ENCODE results near the gene IGF1R. TPM values are rescaled to one million over a fixed set of nuclear protein-coding genes. Genes with fewer than 3 reads are reported as not detected.

IGF1R gene
- total RNA-seq, 1 donor from 2014 or later: 37.4 TPM

DNA sequence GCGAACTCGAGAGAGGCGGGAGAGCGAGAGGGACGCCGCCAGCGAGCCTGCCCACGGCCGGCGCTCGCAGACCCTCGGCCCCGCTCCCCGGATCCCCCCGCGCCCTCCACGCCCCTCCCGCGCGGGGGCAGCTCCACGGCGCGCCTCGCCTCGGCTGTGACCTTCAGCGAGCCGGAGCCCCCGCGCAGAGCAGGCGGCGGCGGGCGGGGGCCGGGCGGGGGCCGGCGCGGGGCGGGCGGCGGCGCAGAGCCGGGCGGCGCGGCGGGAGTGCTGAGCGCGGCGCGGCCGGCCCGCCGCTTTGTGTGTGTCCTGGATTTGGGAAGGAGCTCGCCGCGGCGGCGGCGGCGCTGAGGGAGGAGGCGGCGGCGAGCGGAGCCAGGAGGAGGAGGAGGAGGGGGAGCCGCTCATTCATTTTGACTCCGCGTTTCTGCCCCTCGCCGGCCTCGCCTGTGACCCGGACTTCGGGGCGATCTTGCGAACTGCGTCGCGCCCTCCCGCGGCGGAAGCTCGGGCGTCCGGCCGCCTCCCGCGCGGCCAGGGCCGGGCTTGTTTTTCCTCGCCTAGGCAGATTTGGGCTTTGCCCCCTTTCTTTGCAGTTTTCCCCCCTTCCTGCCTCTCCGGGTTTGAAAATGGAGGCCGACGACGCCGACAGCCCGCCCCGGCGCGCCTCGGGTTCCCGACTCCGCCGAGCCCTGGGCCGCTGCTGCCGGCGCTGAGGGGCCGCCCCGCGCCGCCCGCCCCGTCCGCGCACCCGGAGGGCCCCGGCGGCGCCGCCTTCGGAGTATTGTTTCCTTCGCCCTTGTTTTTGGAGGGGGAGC, 524 bp downstream of the IGF1R start:
- DNase-seq: no peak

DNA sequence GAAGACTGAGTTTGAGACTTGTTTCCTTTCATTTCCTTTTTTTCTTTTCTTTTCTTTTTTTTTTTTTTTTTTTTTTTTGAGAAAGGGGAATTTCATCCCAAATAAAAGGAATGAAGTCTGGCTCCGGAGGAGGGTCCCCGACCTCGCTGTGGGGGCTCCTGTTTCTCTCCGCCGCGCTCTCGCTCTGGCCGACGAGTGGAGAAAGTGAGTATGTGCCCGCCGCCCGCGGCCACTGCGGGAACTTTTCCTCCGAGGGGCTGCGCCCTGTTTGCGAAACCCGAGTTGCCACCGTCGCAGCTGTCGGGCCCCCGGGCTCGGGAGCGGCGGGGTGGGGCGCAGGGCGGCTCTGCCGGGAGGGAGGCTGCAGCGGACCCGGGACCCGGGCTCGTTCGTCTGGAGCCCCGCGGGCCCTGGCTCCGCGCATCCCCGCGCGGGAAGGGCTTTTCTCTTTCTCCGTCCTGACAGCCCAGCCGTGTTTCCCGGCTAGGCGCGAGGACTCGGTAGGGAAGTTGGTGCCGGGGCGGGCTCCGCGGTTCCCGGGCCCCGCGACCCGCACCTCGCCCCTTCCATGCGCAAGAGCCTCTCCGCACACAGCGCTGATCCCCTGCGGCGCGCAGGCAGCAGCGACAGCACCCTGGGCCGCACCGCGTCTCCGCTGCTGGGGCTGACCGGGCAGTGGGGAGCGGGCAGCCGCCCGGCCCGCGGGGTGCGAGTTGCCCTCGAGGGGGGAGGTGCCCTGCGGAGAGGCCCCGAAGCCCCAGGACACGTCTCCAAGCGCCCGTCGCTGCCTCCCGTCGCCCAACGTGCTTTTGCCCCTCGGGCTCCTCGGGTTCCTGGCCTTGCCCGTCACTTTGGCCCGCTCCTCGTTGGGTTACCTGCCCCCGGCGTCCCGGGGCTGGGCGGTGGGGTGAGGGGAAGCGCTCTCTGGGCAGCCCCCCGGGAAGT, 1.4 kb downstream of the IGF1R start:
- DNase-seq: no peak

DNA sequence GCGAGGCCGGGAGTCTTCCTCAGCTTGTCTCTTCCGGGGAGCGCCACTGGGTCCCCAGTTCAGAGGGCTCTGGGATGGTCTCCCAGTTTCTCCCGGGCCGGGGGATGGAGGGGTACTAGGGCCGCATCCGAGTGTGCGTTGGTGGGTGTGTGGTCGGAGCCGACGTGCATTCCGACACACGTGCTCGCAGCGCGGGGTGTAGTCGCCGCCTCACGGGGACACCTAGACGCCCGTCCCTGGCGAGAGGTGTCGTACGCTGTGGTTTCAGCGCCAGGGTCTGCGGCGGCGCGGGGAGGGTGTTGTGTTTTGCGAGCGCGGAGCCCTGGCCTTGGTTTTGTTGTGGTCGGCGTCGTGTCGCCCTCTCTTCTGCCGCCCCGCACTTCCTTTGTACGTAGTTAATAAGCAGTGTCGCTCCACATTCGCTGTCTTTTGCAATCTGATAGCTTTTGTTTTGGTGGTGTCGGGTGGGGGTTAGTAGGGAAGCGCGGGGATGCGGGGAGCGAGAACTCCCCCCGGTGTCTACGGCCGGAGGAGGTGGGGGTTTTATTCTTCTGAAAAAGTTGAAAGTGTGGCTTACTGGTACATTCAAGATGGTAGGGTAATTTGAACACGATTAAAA, 2.2 kb downstream of the IGF1R start:
- no peak for DNase-seq

DNA sequence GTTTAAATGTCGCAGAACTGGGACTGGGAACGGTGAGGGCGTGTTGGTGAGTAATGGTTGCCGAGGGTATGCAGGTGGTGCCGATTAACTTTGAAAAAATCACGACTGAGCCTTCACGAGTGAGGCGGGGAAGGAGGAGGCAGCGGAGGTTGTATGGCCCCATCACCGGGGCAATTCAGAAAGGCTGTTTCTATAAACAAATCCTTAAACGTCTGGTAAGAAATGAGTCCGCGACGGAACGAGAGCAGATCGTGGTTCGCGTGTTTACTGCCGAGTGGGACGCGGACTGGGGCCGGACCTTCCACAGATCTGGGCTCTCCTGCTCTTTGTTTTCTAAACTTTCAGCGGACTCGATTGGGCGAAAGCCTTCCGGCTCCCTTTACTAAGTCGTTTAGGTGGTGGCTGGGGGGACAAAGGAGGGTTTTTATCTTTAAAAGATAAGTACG, 2.7 kb downstream of the IGF1R start:
- DNase-seq: no peak

DNA sequence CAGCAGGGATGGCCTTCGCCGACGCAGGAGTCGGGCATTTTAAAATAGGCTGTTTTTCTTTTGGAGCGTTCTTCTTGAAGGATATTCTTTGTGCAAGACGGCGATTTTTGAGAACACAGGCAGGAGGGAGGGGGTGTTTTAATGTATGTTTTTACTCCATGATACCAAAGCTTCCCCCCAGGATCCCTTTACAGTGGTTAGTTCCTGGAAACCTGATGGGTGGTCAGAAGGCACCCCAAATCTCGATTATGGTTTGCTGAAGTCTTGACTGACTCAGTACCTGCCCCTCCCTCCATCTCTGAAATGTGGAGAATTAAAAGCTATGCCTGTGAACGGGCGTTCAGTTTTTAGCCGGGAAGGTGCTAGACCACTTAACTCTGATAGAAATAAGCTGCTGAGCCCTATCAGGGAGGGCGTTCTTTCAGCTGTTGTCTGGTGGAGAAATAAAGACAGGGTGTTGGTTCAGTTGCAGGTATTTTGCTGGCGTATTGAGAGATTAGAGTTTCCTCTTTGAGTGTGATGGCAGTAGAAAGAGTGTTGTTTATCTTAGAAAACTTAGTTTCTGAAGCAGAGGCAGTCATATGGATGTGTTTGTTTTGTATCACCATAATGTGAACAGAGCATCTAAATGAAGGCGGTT, 3.4 kb downstream of the IGF1R start:
- DNase-seq: no peak

DNA sequence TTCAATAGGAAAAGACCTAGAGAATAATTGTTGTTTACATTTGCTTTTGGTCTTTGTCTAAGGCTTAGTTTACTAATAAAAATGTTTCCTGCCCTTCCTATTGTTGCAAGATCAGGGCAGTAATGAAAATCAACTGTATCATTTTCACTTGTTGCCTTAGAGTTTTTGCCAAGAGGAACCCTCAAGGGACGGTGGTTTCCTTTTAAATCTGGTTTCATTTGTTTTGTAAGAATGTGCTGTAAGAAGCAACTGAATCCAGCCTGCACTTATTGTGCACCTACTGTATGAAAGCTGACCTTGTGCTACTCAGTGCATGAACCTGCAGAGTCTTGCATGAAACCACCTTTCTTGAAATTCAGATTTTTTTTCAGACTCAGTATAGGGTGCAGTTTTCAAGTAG, 5.3 kb downstream of the IGF1R start:
- DNase-seq: no peak

DNA sequence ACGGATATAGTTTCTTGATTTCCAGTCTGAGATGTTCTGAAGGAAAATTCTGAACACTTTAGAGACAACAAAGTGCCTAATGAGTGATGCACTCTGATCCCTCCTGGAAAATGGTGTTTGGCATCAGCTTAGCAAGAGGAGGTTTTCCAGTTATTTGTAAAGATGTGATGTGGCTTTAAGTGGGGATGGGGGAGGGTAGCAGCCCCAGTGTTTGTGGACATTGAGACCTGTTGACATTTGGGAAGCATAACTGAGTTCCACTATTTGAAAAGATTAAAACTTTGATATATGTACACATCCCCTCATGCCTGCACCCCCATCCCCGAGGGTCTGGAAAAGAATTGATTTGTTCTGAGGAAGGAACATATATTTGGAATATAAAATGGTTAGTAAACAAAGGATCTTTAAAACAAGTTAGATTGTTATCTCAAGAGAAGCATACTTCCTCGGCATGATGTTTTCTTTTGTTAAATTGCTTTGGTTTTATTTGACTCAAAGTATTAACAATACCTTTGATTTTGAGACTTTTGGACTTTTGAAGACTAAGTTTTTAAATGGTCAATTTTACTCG, 6.5 kb downstream of the IGF1R start:
- no peak for DNase-seq

DNA sequence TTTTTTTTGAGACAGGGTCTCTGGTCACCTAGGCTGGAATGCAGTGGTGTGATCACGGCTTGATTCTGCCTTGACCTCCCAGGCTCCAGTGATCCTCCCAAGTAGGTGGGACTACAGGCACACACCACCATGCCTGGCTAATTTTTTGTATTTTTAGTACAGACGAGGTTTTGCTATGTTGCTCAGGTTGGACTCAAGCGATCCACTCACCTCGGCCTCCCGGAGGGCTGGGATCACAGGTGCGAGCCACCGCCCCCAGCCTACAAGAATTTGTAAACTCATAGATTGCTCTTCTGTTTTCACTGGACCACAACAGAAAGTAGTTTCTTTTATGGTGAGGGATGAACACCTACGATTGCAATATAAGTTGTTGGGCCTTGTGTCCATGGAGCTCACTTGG, 7.4 kb downstream of the IGF1R start:
- DNase-seq: no peak

DNA sequence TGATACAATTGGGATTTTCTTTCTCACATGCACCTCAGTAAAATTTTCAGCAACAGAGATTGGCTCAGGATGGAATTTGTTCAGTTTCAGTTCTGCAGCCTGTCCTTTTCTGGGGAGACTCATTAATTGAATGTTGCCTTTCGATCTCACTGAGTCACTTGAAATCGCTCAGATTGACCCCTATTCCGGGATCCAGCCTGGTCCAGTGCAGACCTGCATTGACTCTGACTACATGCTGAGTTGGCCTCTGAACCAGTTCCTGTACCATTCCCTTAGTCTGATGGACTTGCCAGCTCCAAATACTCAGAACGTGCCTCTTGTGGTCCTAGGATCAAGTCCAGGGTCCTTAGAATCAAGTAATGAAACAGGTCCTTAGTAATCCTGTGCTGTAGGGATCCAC, 9.4 kb downstream of the IGF1R start:
- DNase-seq: no peak

DNA sequence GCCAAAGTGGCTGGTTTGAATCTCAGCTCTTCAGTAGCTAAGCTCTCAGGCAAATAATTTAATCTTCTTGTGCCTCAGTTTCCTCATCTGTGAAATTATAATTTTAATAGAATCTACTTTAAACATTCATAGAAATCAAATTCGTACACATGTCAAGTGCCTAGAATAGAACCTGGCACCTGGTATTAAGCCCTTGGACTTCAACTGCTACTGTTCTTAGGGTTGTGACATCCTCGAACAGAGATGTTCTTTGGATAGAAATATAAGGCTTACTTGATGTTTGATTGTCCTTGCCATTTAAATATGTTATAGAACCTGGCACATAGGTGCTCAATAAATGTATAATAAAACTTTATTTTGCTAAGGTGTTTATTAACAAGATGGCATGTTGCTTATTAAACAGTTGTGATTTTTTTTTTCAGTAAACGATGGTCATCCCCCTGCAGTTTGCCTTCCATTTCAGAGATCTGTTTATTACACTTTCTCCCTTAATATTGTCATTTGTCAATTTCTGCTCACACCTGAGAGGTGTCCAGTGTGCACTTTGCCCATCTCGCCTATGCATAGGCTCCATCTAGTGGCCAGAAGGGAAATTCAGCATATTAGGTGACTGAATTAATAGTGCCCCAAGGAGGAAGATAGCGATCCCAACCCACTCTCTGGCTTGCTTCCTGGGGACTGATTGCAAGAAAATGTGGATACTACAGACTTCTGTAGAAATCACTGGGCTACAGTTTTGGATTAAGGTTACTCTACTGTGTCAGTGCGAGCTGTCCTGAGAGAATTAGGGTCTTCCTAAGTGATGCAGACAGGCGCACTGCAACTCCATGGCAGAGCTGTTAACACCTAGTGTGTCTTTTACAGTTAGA, 10.7 kb downstream of the IGF1R start:
- no peak for DNase-seq

DNA sequence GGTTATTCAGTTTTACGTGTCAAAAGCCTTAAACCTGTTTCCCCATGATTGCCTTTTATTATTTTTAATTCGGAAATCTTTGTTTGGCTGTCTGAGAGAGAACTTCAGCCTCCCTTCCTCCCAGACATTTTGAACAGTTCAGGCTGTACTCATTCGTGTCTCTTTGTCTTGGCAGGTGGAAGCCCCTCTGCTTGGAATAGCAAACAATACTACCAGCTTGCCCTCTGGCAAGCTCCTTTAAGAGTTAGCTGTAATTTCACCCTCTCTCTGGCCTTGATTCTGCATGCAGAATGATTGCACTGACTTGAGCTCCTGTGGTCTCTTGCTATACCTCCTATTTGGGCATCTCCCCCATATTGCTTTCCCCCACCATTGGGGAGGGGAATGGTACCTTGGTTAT, 11.7 kb downstream of the IGF1R start:
- no peak for DNase-seq

DNA sequence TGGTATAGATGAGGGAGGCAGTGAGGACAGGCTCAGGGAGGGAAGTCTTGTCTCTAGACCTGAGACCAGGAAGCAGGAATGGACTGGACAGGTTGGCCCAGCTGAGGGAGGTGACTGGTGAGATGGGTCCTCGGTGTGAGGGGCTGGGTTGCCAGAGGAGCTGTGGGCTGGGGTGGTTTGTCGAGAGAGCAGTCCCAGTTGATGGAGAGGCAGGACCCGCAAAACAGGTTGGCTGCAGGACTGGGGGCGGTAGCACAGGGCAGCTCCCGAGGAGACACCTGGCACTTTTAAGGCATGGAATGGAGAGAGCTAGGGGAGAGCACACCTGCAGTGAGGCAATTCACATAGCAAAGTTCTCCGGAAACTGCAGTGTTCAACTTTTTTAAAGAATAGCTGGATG, 14.7 kb downstream of the IGF1R start:
- no peak for DNase-seq

DNA sequence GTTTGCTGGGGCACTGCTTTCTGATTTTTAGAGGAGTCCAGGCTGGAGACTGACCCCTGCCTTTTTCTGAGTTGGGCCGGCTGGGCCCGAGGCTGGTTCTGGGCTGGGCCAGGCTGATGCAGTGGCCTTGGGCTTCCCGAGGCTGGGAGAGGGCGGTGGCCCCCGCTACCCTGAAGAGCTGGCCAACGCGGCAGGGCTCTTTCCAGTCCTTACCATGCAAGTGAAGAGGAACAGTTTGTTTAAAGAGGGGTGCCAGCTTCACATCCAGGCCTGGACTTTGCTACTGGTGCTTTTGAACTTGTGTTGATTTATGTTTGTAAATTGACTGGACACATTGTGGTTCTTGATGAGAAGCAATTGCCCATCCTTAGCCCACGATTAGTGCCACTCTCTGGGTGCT, 15.3 kb downstream of the IGF1R start:
- no peak for DNase-seq

DNA sequence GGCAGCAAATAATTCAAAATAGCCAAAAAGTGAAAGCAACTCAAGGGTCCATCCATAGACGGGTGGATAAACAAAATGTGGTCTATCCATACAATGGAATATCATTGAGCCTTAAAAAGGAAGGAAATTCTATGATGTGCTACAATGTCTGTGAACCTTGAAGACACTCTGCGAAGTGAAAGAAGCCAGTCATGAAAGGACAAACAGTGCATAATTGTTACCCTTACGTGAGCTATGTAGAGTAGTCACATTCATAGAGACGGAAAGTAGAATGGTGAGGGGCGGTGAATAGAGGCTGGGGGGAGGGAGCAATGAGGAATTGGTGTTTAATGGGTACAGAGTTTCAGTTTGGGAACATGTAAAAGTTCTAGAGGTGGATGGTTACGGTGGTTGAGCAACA, 18.1 kb downstream of the IGF1R start:
- DNase-seq: no peak

DNA sequence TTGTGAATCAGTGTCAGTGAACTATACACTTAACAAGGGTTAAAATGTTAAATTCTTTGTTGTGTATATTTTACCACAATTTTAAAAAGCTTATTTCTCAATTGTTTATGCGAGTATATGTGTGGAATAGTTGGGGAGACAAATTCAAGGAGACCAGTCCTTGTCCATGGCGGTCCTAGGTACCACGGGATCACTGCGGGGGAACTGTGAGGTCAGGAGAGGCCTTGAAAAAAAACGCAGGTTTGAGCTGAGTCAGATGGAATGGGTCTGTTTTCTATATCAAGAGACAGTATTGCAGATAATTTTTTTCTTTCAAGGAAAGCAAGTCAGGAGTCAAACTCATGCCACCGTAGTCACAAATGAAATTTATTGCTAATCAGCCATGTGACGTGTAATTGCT, 18.5 kb downstream of the IGF1R start:
- no peak for DNase-seq

DNA sequence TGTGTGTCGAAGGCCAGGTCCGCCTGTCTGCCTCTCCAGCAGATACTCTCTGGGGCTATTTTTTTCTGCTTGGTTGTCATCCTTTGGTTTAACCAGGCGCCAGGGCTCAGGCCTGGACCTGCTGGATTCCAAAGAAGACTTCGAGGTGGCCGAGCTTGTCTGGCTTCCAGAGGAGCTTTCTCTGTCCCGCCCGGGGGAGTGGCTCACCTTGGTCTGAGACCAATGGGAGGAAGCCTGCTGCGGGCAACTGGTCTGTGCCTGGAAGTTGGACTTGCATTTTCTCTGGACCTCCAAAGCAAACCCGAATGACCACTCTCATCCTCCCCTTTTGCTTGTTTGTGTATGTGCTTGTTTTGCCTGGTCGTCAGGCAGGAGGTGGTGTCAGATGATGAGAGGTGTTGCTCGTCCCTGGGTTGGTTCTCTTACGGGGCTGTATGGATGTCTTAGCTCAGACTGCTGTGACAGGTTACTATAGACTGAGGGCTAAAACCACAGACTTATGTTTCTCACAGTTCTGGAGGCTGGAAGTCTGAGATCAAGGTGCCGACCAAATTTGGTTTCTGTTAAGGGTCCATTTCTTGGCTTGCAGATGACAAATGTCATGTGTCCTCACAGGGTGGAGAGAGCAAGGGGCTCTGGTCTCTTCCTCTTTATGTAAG, 19.3 kb downstream of the IGF1R start:
- no peak for DNase-seq

DNA sequence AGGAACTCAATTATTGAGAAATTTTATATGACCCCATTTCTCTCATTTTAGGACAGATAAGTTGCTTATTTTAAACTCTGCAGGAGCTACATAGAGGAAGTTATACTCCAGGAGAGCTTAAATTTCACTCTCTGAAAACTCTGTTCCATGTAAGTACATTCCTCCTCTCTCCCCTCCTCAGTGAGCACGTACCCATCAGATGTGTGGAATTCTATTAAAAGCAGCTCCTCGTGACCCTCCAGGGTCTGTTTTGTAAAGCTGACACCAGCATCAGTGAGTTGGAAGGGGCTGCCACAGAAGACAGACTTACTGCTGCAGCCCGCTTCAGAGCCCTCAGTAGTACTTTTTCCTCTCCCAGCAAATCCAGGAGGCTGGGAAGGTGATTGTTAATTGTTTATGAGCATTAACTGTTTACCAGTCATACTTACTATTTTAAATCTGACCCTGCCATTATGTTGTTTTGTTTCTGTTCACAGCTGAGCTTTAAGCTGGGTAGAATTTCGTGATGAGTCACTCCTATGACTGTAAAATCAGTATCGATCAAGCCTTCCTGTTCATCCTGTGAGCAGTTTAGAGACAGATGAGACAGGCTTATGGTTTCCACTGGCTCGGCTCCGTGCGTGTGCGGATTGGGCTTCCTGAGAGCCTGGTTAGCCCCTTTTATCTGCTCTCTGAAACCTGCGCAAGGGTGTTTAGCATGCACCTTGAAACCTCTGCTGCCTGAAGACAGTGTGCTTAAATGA, 20.4 kb downstream of the IGF1R start:
- DNase-seq: no peak

DNA sequence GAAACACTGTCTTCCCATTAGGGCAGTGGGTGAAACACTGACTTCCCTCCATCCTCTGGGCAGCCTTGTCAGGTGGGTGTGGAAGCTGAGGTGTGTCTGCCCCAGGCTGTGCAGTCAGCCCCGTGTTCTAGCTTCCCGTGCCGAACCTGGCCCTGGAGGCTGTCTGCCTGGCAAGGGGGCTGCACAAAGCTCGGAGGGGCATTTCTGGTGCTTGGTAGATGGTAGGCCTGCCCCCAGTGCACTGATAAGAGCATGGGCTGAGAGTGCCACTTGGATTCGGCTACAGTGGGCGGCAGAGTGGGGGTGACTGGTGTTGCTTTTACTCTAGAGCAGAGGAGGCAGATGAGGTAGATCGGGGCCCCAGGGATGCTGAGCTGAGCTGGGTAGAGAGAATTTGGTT, 21.3 kb downstream of the IGF1R start:
- DNase-seq: no peak

DNA sequence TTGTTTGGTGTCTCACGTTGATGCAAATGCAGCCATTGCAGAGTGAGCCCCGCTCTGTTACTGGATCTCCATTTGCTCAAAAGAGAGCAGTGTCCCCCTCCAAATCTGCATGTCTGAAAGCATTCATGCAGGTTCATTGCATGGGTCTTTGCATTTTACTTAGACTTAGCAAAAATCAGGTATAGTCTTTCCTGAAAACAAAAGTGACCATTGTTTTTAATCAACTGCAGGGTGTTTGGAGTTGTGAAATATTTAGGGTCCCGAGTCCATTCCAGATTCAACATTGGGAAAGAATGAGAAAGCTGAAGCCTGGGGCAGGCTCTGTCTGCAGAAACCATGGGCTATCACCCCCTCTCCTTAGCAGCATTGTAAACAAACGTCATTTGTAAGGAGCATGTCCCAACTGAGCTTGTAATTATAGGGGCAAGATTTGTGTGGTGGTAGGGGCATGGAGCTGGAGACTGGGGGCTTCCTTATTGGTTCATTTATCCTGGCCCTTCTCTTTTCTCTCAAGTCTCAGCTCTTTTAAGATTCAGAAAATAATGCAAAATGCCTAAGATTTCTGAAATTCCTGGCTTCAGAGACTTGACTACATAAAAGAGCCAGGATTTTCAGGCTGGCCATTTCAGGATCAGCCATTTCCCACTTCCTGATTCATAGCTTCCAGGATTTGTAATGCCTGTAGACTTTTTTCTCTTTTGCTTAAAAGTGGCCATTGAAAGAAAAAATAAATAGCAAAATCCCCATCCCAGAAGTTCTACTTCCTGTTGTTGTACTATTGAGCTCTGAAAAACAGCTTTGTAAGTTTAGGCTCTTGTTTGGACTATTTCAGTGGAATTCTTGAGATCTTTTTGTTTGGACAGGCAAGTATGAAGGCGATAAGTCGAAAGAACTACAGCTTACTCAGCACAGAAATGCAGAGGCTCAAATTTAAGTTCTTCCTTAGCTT, 23.0 kb downstream of the IGF1R start:
- DNase-seq: no peak

Data from occipital lobe (tissue), 2 donors.